DOHH2 (cell line): Measurements from ENCODE around the gene TAF4.

Source experiments
- CTCF ChIP-seq: fragments of 200-600 bp; sonication (generic); IDR thresholded peaks from one replicate; pipeline ENCODE4 v1.5.1; 2014; ENCODE audit warnings: antibody characterized with exemption, mild to moderate bottlenecking, low read depth, low read length; ENCODE audit not compliant: poor library complexity, severe bottlenecking
- EZH2phosphoT487 ChIP-seq: fragments of 200-600 bp; sonication (generic); IDR thresholded peaks from 2 replicates; pipeline ENCODE4 v1.6.1; 2017; ENCODE audit warnings: borderline replicate concordance, mild to moderate bottlenecking, antibody characterized with exemption, low read length, moderate library complexity, mixed read lengths

- TF ChIP-seq CTCF (no peak), EZH2phosphoT487 (no peak)
Measured at GRCh38 chr20:61979701-61980635, 85.7 kb downstream of the TAF4 start.
